Naive thymus-derived CD4-positive, alpha-beta T cell (primary cell): ENCODE results near the gene ALDH16A1. TPM values are rescaled to one million over a fixed set of nuclear protein-coding genes. Genes with fewer than 3 reads are reported as not detected.
A peak's percentile ranks its signal among the peaks of the same experiment; 100 is the strongest.

Experiments used
- ATAC-seq: fragments of 150-1000 bp; cut with Tn5 transposase; 2 replicates; pipeline ENCODE4 v1.10.0; 2021; ENCODE audit warnings: mild to moderate bottlenecking, moderate library complexity
- CTCF ChIA-PET: fragments of 350-600 bp; sonication (Branson Sonifier 250); formaldehyde crosslinking; loops from one replicate; lab custom pipeline; 2021; ENCODE audit warnings: antibody characterized with exemption; lab: Charles Lee
- POLR2A ChIA-PET: fragments of 350-600 bp; sonication (Branson Sonifier 250); formaldehyde crosslinking; loops from one replicate; lab custom pipeline; 2021; ENCODE audit warnings: antibody characterized with exemption, inconsistent platforms; lab: Charles Lee
- DNase-seq, 9 donors: peaks; one replicate each; pipeline versions ENCODE4 v3.0.0 to v3.0.0-alpha.2; 2020 to 2022; ENCODE audit warnings: mixed read lengths in 1 of 9
- H3K27ac ChIP-seq: one replicate; pipeline ENCODE4 v1.7.0; 2013; ENCODE audit warnings: mild to moderate bottlenecking, low read depth, low read length, moderate library complexity
- H3K27me3 ChIP-seq, 2 donors: one replicate each; pipeline ENCODE4 v1.7.0; 2013; ENCODE audit warnings: low read length in 2 of 2, mild to moderate bottlenecking in 2 of 2, moderate library complexity in 2 of 2; ENCODE audit not compliant: control insufficient read depth in 2 of 2, insufficient read depth in 2 of 2
- H3K36me3 ChIP-seq, 3 experiments: 1 replicate in 2 of 3; 2 replicates in 1 of 3; pipeline ENCODE4 v1.7.0; 2013; ENCODE audit warnings: low read length in 3 of 3, mild to moderate bottlenecking in 3 of 3, moderate library complexity in 1 of 3; ENCODE audit not compliant: insufficient read depth in 3 of 3, control insufficient read depth in 2 of 3
- H3K4me1 ChIP-seq, 2 donors: one replicate each; pipeline ENCODE4 v1.7.0; 2013; ENCODE audit warnings: low read length in 2 of 2, mild to moderate bottlenecking in 2 of 2, moderate library complexity in 1 of 2; ENCODE audit not compliant: control insufficient read depth in 2 of 2, insufficient read depth in 2 of 2
- H3K4me3 ChIP-seq: 2 replicates; pipeline ENCODE4 v1.7.0; 2013; ENCODE audit warnings: mild to moderate bottlenecking, low read length
- H3K9me3 ChIP-seq, 3 experiments: 1 replicate in 2 of 3; 2 replicates in 1 of 3; pipeline ENCODE4 v1.7.0; 2013; ENCODE audit warnings: low read length in 3 of 3; ENCODE audit not compliant: control insufficient read depth in 2 of 3
- H3K27ac Mint-ChIP-seq, 9 donors: one replicate each; pipeline ENCODE4 v1.8.0; 2020 to 2022; ENCODE audit warnings: mixed read lengths in 9 of 9, mild to moderate bottlenecking in 8 of 9, moderate library complexity in 5 of 9, inconsistent platforms in 2 of 9
- H3K27me3 Mint-ChIP-seq, 5 donors: one replicate each; pipeline ENCODE4 v1.8.0; 2021 to 2022; ENCODE audit warnings: mixed read lengths in 5 of 5, mild to moderate bottlenecking in 1 of 5
- H3K36me3 Mint-ChIP-seq, 5 donors: one replicate each; pipeline ENCODE4 v1.8.0; 2020 to 2022; ENCODE audit warnings: mixed read lengths in 5 of 5, mild to moderate bottlenecking in 3 of 5, inconsistent platforms in 1 of 5
- H3K4me1 Mint-ChIP-seq, 7 donors: one replicate each; pipeline ENCODE4 v1.8.0; 2020 to 2022; ENCODE audit warnings: mixed read lengths in 7 of 7, mild to moderate bottlenecking in 3 of 7, inconsistent platforms in 1 of 7
- H3K4me3 Mint-ChIP-seq, 10 donors: one replicate each; pipeline ENCODE4 v1.8.0; 2020 to 2022; ENCODE audit warnings: mild to moderate bottlenecking in 10 of 10, mixed read lengths in 10 of 10, moderate library complexity in 6 of 10, inconsistent platforms in 2 of 10
- H3K9me3 Mint-ChIP-seq, 11 donors: one replicate each; pipeline ENCODE4 v1.8.0; 2020 to 2022; ENCODE audit warnings: mixed read lengths in 11 of 11, mild to moderate bottlenecking in 4 of 11, inconsistent platforms in 1 of 11, moderate library complexity in 1 of 11
- intact Hi-C, 2 donors: fragments of 100-400 bp; cut with micrococcal nuclease; formaldehyde crosslinking; loops; one replicate each; pipeline ENCODE4 v1.15.1; 2023
- polyA plus RNA-seq, 2 donors: library from polyadenylated mRNA; unstranded; fragments of 300-500 nt; fragmentation: Illumina TruSeq; gene quantifications; one replicate each; pipeline ENCODE4 v1.2.3, GENCODE V29; 2021
- total RNA-seq, 6 experiments: library from RNA in 5 of 6; stranded (reverse) in 5 of 6; gene quantifications; 1 replicate in 5 of 6; 2 replicates in 1 of 6; pipeline ENCODE4 v1.2.3 and lab custom pipeline; 2021 to 2026

Gene ALDH16A1
- total and polyA plus RNA-seq, 7 experiments from 2014 or later, result 27.6 to 38.1 (median 33.3) TPM

GRCh38 chr19:49425922-49426592, 27.0 kb upstream of the ALDH16A1 start:
- peaks cover 0 to 7% (median 0%) of the 10 kb centered on the region in 11 donors for H3K9me3 Mint-ChIP-seq
- Histone ChIP-seq H3K4me1 (peaks cover 31 to 38% of the 10 kb centered on the region in 2 donors), H3K36me3 (no peaks in the 10 kb centered on the region), H3K4me3 (no peak overlapping the region), H3K27me3 (peaks cover 24 to 48% of the 10 kb centered on the region in 2 donors), H3K27ac (no peak overlapping the region), H3K9me3 (no peaks in the 10 kb centered on the region)
- H3K4me3 Mint-ChIP-seq, result peak overlapping the region in 3 of 10 donors; percentile 13 to 60 (median 52)
- peaks cover 53 to 81% (median 64%) of the 10 kb centered on the region in 7 donors for H3K4me1 Mint-ChIP-seq
- intact Hi-C loops, result loop anchor here in 1 of 2 donors (2.0 kb wide), 1 partner anchor 17 kb away; no protein-coding TSS in a partner anchor
- peaks cover 0 to 13% (median 0%) of the 10 kb centered on the region in 5 donors for H3K36me3 Mint-ChIP-seq
- ATAC-seq (no peak), DNase-seq (peak in 1 of 9 donors; percentile 46)
- POLR2A ChIA-PET, result interaction anchor here (1.0 to 1.6 kb wide), 2 partner anchors 8 to 62 kb away, joined by 3 to 4 read pairs; no protein-coding TSS in a partner anchor
- H3K27ac Mint-ChIP-seq, result peak overlapping the region in 1 of 9 donors; percentile 64
- CTCF ChIA-PET, result no interaction called here
- peaks cover 82 to 94% (median 91%) of the 10 kb centered on the region in 5 donors for H3K27me3 Mint-ChIP-seq

- H3K9me3 Mint-ChIP-seq, result peaks cover 0 to 7% (median 0%) of the 10 kb centered on the region in 11 donors
Observed at GRCh38 chr19:49427339-49427738, 25.7 kb upstream of the ALDH16A1 start.

DNA sequence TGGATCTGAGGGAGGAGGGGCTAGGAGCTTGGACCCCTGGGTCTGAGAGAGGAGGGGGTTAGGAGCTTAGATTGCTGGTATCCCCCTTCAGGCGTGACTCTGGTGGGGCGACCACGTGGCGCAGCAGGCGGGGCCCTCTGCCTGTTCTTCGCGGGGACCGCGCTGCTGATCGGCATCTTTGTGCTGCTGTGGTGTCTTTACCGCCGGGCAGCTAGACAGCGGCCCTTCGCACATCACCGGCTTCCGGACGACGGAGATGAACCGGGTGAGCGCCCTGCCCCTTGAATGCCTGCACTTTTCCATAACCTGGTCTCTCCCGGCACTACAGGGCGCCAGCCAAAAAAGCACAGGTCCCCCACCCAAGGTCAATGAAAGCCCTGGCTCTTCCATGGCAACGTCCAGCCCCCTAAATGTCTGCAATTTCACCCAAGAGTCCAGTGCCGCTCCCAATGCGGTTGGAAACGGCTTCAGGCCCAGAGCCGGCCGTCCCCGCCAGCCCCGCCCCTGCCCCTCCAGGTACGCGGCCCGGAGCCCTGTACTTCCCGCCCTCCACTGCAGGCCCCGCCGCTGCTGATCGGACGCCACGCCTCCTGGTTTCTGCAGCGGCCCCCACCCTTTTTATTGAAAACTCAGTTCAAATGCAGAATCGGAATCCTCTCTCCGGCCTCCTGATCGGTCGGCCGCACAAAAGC, 25.0 kb upstream of the ALDH16A1 start:
- POLR2A ChIA-PET, result interaction anchor here (1.6 kb wide), 1 partner anchor 10 kb away, joined by 4 read pairs; no protein-coding TSS in a partner anchor
- CTCF ChIA-PET, result interaction anchor here (1.0 kb wide), 1 partner anchor 11 kb away, joined by 3 read pairs; no protein-coding TSS in a partner anchor
- peaks cover 42 to 70% (median 55%) of the 10 kb centered on the region in 7 donors for H3K4me1 Mint-ChIP-seq

More at GRCh38 chr19:49427339-49427738, 25.7 kb upstream of the ALDH16A1 start:
- H3K4me3 Mint-ChIP-seq, result peak overlapping the region in 7 of 10 donors; percentile 0 to 62 (median 50)
- DNase-seq (no peak), ATAC-seq (no peak)
- H3K27ac Mint-ChIP-seq, result peak overlapping the region in 1 of 9 donors; percentile 81
- POLR2A ChIA-PET, result interaction anchor here (1.6 kb wide), 1 partner anchor 9 kb away, joined by 4 read pairs; no protein-coding TSS in a partner anchor
- no peak overlapping the region for H3K27ac ChIP-seq
- H3K4me1 Mint-ChIP-seq, result peaks cover 43 to 74% (median 59%) of the 10 kb centered on the region in 7 donors
- CTCF ChIA-PET, result interaction anchor here (0.5 to 1.0 kb wide), 2 partner anchors 10 to 899 kb away, joined by 3 read pairs; no protein-coding TSS in a partner anchor
- H3K36me3 Mint-ChIP-seq, result peaks cover 0 to 8% (median 0%) of the 10 kb centered on the region in 5 donors
- H3K9me3 ChIP-seq, result no peaks in the 10 kb centered on the region
- peaks cover 25 to 35% of the 10 kb centered on the region in 2 donors for H3K4me1 ChIP-seq
- H3K27me3 Mint-ChIP-seq, result peaks cover 78 to 90% (median 89%) of the 10 kb centered on the region in 5 donors
- intact Hi-C loops, result no loop called here
- H3K4me3 ChIP-seq, result no peak overlapping the region
- H3K36me3 ChIP-seq, result no peaks in the 10 kb centered on the region
- peaks cover 15 to 52% of the 10 kb centered on the region in 2 donors for H3K27me3 ChIP-seq

DNA sequence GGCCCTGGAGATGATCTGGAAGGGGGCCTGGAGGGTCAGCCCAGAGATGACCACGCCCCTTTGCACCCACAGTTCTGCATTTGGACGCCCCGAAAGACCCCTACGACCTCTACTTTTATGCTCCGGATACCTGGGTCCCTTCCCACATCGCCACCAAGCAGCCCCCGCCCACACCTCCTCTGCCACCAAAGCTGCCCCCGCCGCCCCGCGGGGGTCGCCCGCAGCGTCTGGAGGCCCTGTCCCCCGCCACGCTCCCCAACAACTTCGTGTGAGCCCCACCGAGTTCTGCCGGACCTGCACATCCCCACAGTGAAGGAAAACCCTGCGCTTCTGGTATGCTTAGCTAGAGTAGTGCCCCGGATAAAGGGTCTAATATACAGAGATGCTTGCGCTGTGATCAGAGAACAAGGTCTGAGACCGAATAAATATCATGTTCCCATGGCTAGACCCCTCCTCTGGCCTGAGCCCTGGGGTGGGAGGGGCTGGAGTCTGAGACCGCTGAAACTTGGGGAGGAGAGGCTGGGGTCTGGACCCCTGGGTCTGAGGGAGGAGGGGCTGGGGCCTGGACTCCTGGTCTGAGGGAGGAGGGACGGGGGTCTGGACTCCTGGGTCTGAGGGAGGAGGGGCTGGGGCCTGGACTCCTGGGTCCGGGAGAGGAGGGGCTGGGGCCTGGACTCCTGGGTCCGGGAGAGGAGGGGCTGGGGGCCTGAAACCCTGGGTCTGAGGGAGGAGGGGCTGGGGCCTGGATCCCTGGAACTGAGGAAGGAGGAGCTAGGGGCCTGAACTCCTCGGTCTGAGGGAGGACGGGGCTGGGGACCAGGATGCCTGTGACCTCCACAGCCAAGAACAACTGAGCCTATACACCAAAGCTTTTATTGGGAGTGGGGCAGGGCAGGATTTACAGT, 24.2 kb upstream of the ALDH16A1 start:
- H3K4me3 ChIP-seq, result peak overlapping the region; percentile 27
- intact Hi-C loops, result no loop called here
- Mint-ChIP-seq H3K9me3 (peaks cover 0 to 6% (median 0%) of the 10 kb centered on the region in 11 donors), H3K36me3 (peaks cover 0 to 6% (median 0%) of the 10 kb centered on the region in 5 donors), H3K4me3 (peak overlapping the region in 9 of 10 donors; percentile 12 to 72 (median 62)), H3K27me3 (peaks cover 80 to 94% (median 87%) of the 10 kb centered on the region in 5 donors), H3K27ac (no peak overlapping the region), H3K4me1 (peaks cover 39 to 70% (median 54%) of the 10 kb centered on the region in 7 donors)
- H3K9me3 ChIP-seq, result no peaks in the 10 kb centered on the region
- ChIA-PET POLR2A (interaction anchor here (0.6 kb wide), 1 partner anchor 69 kb away, joined by 3 read pairs; no protein-coding TSS in a partner anchor), CTCF (interaction anchor here (0.8 to 1.6 kb wide), 2 partner anchors 37 to 39 kb away, joined by 4 to 5 read pairs; no protein-coding TSS in a partner anchor)
- H3K27me3 ChIP-seq, result peaks cover 15 to 57% of the 10 kb centered on the region in 2 donors
- peaks cover 12 to 32% of the 10 kb centered on the region in 2 donors for H3K4me1 ChIP-seq
- H3K36me3 ChIP-seq, result no peaks in the 10 kb centered on the region
- ATAC-seq, result no peak
- no peak for DNase-seq
- no peak overlapping the region for H3K27ac ChIP-seq

More for the DNA sequence above, 25.0 kb upstream of the ALDH16A1 start:
- H3K36me3 Mint-ChIP-seq, result peaks cover 0 to 8% (median 0%) of the 10 kb centered on the region in 5 donors
- peak overlapping the region; percentile 27 for H3K4me3 ChIP-seq
- H3K27me3 ChIP-seq, result peaks cover 13 to 55% of the 10 kb centered on the region in 2 donors
- no peak overlapping the region for H3K27ac ChIP-seq
- peaks cover 0 to 6% (median 0%) of the 10 kb centered on the region in 11 donors for H3K9me3 Mint-ChIP-seq
- H3K4me3 Mint-ChIP-seq, result peak overlapping the region in 9 of 10 donors; percentile 54 to 66 (median 62)
- no peak for DNase-seq
- no peaks in the 10 kb centered on the region for H3K36me3 ChIP-seq
- H3K9me3 ChIP-seq, result no peaks in the 10 kb centered on the region
- H3K4me1 ChIP-seq, result peaks cover 20 to 35% of the 10 kb centered on the region in 2 donors
- intact Hi-C loops, result no loop called here
- ATAC-seq, result no peak
- peak overlapping the region in 1 of 9 donors; percentile 9 for H3K27ac Mint-ChIP-seq
- peaks cover 79 to 92% (median 87%) of the 10 kb centered on the region in 5 donors for H3K27me3 Mint-ChIP-seq

- ChIA-PET CTCF (interaction anchor here (1.6 kb wide), 1 partner anchor 39 kb away, joined by 5 read pairs; no protein-coding TSS in a partner anchor), POLR2A (interaction anchor here (0.7 to 1.3 kb wide), 2 partner anchors 39 to 294 kb away, joined by 3 read pairs; no protein-coding TSS in a partner anchor)
- DNase-seq, result no peak
- H3K36me3 ChIP-seq, result no peaks in the 10 kb centered on the region
- intact Hi-C loops, result loop anchor here (1.0 kb wide), 1 partner anchor 38 kb away; no protein-coding TSS in a partner anchor
- H3K4me3 ChIP-seq, result no peak overlapping the region
- H3K27me3 ChIP-seq, result peaks cover 15 to 58% of the 10 kb centered on the region in 2 donors
- Mint-ChIP-seq H3K36me3 (peaks cover 0 to 4% (median 0%) of the 10 kb centered on the region in 5 donors), H3K4me3 (peak overlapping the region in 2 of 10 donors; percentile 2 to 30), H3K4me1 (peaks cover 36 to 59% (median 44%) of the 10 kb centered on the region in 7 donors), H3K27me3 (peaks cover 79 to 96% (median 85%) of the 10 kb centered on the region in 5 donors), H3K9me3 (peaks cover 0 to 5% (median 0%) of the 10 kb centered on the region in 11 donors), H3K27ac (peak overlapping the region in 1 of 9 donors; percentile 77)
- H3K9me3 ChIP-seq, result no peaks in the 10 kb centered on the region
- peaks cover 7 to 27% of the 10 kb centered on the region in 2 donors for H3K4me1 ChIP-seq
- ATAC-seq, result no peak
- no peak overlapping the region for H3K27ac ChIP-seq
Observed at GRCh38 chr19:49430172-49430677, 22.8 kb upstream of the ALDH16A1 start.
